Purkinje cell (primary cell): ENCODE data around the gene DNM1L. TPM values are rescaled to one million over a fixed set of nuclear protein-coding genes. Genes with fewer than 3 reads are reported as not detected.

Source experiments
- polyA plus RNA-seq: library from polyadenylated mRNA; unstranded; fragments of >200 nt; fragmentation: Nextera tagmentation; gene quantifications from 2 replicates; pipeline ENCODE4 v1.2.1, GENCODE V29; 2014

The DNM1L gene
- polyA plus RNA-seq: 144 and 163 TPM in 2 replicates

DNA sequence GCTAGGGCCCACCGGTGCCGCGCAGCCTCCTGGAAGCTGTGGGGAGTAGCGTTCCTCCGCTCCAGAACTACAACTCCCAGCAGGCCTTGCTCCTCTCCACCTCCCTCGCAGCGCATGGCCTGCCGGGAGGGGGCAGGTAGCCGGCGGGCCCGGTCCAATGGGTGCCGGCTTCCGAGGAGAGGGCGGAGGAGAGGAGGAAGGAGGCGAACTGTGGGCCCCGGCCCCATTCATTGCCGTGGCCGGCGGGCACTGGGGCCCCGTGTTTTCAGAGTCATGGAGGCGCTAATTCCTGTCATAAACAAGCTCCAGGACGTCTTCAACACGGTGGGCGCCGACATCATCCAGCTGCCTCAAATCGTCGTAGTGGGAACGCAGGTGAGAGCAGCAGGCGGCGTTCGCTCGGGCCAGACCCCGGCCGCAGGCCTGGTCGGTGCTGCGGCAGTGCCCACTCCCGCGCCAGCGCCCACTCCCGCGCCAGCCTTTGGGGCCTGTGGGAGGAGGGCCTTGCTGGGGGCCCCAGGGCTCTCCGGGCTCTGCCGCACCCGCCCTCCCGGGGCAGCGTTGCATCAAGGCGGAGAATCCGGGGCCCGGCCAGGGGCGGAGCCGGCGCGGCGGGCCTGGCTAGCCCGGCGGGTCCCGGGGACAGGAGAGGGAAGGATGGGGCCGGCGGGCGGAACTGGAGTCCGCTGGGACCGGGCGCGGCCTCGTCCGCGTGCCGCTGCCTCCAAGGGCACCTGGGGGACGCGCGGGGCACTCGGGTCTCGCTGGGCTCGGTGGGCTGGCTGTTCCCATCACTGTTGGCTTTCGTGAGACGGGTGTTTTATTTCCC lies at the start of gene DNM1L:
DNM1L (plus strand) TSS at position 211 of the 829 bp plus-strand sequence; CDS start at position 274, 63 bp downstream.

DNA sequence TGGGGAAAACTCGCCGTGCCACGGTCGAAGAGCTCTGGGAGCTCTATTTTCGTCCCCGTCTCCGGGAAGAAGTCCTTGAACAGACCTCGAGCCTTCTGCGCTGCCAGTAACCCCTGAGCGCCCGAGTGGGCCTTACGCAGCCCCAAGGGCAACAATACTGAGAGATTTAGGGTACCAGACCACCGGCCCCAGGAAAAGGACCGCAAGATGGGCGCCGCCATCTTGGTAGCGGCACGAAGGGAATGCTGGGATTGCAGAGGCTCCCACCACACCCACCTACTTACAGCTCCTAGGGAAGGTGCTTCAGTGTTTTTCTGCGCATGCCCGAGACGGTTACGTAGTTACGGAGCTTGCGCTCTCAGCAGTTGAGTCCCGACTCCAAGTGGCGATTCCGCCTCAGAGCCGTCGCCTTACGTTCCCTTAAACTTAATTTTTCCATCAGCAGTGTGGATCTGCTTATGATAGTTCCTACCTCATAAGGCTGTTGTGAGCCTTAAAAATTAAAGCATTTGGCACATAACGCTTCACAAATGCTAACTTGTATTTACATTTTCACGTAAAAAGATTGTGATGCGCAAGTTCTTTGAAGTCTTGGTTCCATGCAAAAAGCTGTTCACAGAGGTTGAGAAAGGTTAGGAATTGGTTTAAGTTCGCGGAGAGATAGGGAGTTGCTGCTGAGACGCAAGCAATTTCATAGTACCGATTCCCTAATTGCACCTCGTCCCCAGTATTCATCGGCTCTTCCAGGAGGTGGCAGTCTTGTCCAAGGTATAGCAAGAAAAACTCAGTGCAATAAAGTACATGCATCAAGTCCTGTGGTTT lies 76.8 kb downstream of the DNM1L start, which contains the start of gene YARS2:
YARS2 (minus strand) TSS at position 244 of the 822 bp plus-strand sequence; CDS start at position 221, 23 bp downstream.

Other genes with a start within 250 kb of the DNM1L start
- gene YARS2, start 76.6 kb downstream of the DNM1L start, polyA plus RNA-seq: 13.2 and 15.5 TPM in 2 replicates
- gene PKP2, start 217.5 kb downstream of the DNM1L start, polyA plus RNA-seq: 0.42 and 0.48 TPM in 2 replicates